Gastrocnemius medialis (tissue), 4 donors: ENCODE data around the gene SH3TC1. TPM values are rescaled to one million over a fixed set of nuclear protein-coding genes. Genes with fewer than 3 reads are reported as not detected.

Source experiments
- ATAC-seq, 2 donors: fragments of 150-250 bp; one replicate each; pipeline ENCODE4 v1.9.1; 2016
- DNase-seq, 2 donors: peaks; one replicate each; pipeline ENCODE4 v3.0.0-alpha.2; 2019
- H3K27ac ChIP-seq, 4 donors: fragments of 200-600 bp; sonication (generic); 1 replicate in 1 of 4; 2 replicates in 3 of 4; pipeline ENCODE4 v1.5.1; 2016 to 2018; ENCODE audit warnings: mild to moderate bottlenecking in 2 of 4, moderate library complexity in 1 of 4
- H3K27me3 ChIP-seq, 3 donors: fragments of 200-600 bp; sonication (generic) in 2 of 3; 1 replicate in 1 of 3; 2 replicates in 2 of 3; pipeline versions ENCODE4 v1.5.1 to v1.6.0; 2016 to 2019; ENCODE audit warnings: mild to moderate bottlenecking in 1 of 3, moderate library complexity in 1 of 3
- H3K36me3 ChIP-seq, 2 donors: fragments of 200-600 bp; sonication (generic) in 1 of 2; one replicate each; pipeline ENCODE4 v1.5.1; 2017 to 2018
- H3K4me1 ChIP-seq, 2 donors: fragments of 200-600 bp; sonication (generic) in 1 of 2; one replicate each; pipeline ENCODE4 v1.5.1; 2016 to 2017; ENCODE audit warnings: mild to moderate bottlenecking in 2 of 2
- H3K4me3 ChIP-seq, 4 donors: fragments of 200-600 bp; sonication (generic) in 3 of 4; 1 replicate in 1 of 4; 2 replicates in 3 of 4; pipeline ENCODE4 v1.5.1; 2016 to 2019; ENCODE audit warnings: mild to moderate bottlenecking in 2 of 4
- H3K9me3 ChIP-seq, 3 donors: fragments of 200-600 bp; sonication (generic) in 2 of 3; 1 replicate in 1 of 3; 2 replicates in 2 of 3; pipeline ENCODE4 v1.5.1; 2016 to 2019
- CTCF ChIP-seq, 5 experiments: fragments of 450-650 bp in 3 of 5; fragments of 200-600 bp in 2 of 5; sonication (generic) in 2 of 5; IDR thresholded peaks in 4 of 5; conservative IDR thresholded peaks in 1 of 5; 1 replicate in 4 of 5; 2 replicates in 1 of 5; pipeline ENCODE4 v1.5.1; 2016 to 2019; ENCODE audit warnings: antibody characterized with exemption in 5 of 5, mild to moderate bottlenecking in 3 of 5, moderate library complexity in 3 of 5
- POLR2A ChIP-seq, 2 donors: fragments of 450-650 bp; IDR thresholded peaks; one replicate each; pipeline ENCODE4 v1.6.1; 2017; ENCODE audit warnings: antibody characterized with exemption in 2 of 2, mild to moderate bottlenecking in 2 of 2, moderate library complexity in 2 of 2
- in situ Hi-C, 4 donors: fragments of 200-750 bp; cut with MboI; loops; one replicate each; pipeline versions ENCODE4 v1.15.0 to v1.8.0; 2017; ENCODE audit warnings: low sequenced_read_pairs in 4 of 4
- intact Hi-C: fragments of 100-400 bp; cut with DNase I; formaldehyde crosslinking; loops from one replicate; pipeline ENCODE4 v1.15.1; 2023; ENCODE audit warnings: low total_unique reads
- total RNA-seq, 4 donors: library from RNA; depleted of rRNA; stranded (reverse); fragments of >200 nt; gene quantifications; one replicate each; pipeline versions ENCODE4 v1.1.0 to v1.2.3, GENCODE V29; 2016

The SH3TC1 gene
- total RNA-seq, 4 donors from 2014 or later: 2.9 to 8.5 (median 5.8) TPM

- intact Hi-C loops: loop anchor here (10.0 kb wide), 1 partner anchor 371 kb away; no protein-coding TSS in a partner anchor
- H3K36me3 ChIP-seq: no peaks in the 10 kb centered on the region
Observed at GRCh38 chr4:8195431-8195830, 3.7 kb upstream of the SH3TC1 start.

GRCh38 chr4:8195841-8196458 lies 3.1 kb upstream of the SH3TC1 start:
- H3K4me1 ChIP-seq: peaks cover 33 to 45% of the 10 kb centered on the region in 2 donors
- H3K36me3 ChIP-seq: no peaks in the 10 kb centered on the region
- H3K4me3 ChIP-seq: no peak overlapping the region
- intact Hi-C loops: loop anchor here (10.0 kb wide), 1 partner anchor 371 kb away; no protein-coding TSS in a partner anchor
- peak overlapping the region in 1 of 4 donors; percentile 37 for H3K27ac ChIP-seq
- no peaks in the 10 kb centered on the region for H3K9me3 ChIP-seq
- DNase-seq (peak in 1 of 2 donors; percentile 59), ATAC-seq (peak in 1 of 2 donors; percentile 15)
- no peaks in the 10 kb centered on the region for H3K27me3 ChIP-seq
- in situ Hi-C loops: loop anchor here in 1 of 4 donors (25.0 kb wide), 1 partner anchor 384 kb away; no protein-coding TSS in a partner anchor
- TF ChIP-seq CTCF (IDR thresholded peaks at IDR 0.05 in 4 of 5, conservative IDR thresholded peaks at IDR 0.05 in 1 of 5) (no peak), POLR2A (IDR thresholded peaks at IDR 0.05) (no peak)

More at GRCh38 chr4:8195431-8195830, 3.7 kb upstream of the SH3TC1 start:
- TF ChIP-seq POLR2A (IDR thresholded peaks at IDR 0.05) (no peak), CTCF (IDR thresholded peaks at IDR 0.05 in 4 of 5, conservative IDR thresholded peaks at IDR 0.05 in 1 of 5) (no peak)
- peak overlapping the region in 1 of 4 donors; percentile 37 for H3K27ac ChIP-seq
- peaks cover 37 to 50% of the 10 kb centered on the region in 2 donors for H3K4me1 ChIP-seq
- in situ Hi-C loops: loop anchor here in 1 of 4 donors (25.0 kb wide), 1 partner anchor 383 kb away; no protein-coding TSS in a partner anchor
- H3K9me3 ChIP-seq: no peaks in the 10 kb centered on the region
- no peak overlapping the region for H3K4me3 ChIP-seq
- DNase-seq: no peak
- H3K27me3 ChIP-seq: no peaks in the 10 kb centered on the region
- ATAC-seq: no peak

- Histone ChIP-seq H3K4me1 (peaks cover 18 to 33% of the 10 kb centered on the region in 2 donors), H3K27me3 (no peaks in the 10 kb centered on the region), H3K27ac (no peak overlapping the region), H3K36me3 (no peaks in the 10 kb centered on the region), H3K9me3 (no peaks in the 10 kb centered on the region), H3K4me3 (no peak overlapping the region)
- TF ChIP-seq POLR2A (IDR thresholded peaks at IDR 0.05): no peak
- TF ChIP-seq CTCF (IDR thresholded peaks at IDR 0.05 in 4 of 5, conservative IDR thresholded peaks at IDR 0.05 in 1 of 5): no peak
- no peak for ATAC-seq
- DNase-seq: no peak
- intact Hi-C loops: loop anchor here (10.0 kb wide), 1 partner anchor 373 kb away; no protein-coding TSS in a partner anchor
- in situ Hi-C loops: loop anchor here in 1 of 4 donors (25.0 kb wide), 1 partner anchor 385 kb away; no protein-coding TSS in a partner anchor
Observed at GRCh38 chr4:8197521-8197920, 1.6 kb upstream of the SH3TC1 start.

- peak overlapping the region in 3 of 4 donors; percentile 42 to 73 (median 57) for H3K27ac ChIP-seq
- ATAC-seq (no peak), DNase-seq (no peak)
- in situ Hi-C loops (loop anchor here in 1 of 4 donors (25.0 kb wide), 1 partner anchor 386 kb away; no protein-coding TSS in a partner anchor), intact Hi-C loops (loop anchor here (10.0 kb wide), 1 partner anchor 374 kb away; no protein-coding TSS in a partner anchor)
- TF ChIP-seq CTCF (IDR thresholded peaks at IDR 0.05 in 4 of 5, conservative IDR thresholded peaks at IDR 0.05 in 1 of 5): no peak
- TF ChIP-seq POLR2A (IDR thresholded peaks at IDR 0.05): no peak
- no peaks in the 10 kb centered on the region for H3K9me3 ChIP-seq
- peaks cover 18 to 33% of the 10 kb centered on the region in 2 donors for H3K4me1 ChIP-seq
- H3K27me3 ChIP-seq: no peaks in the 10 kb centered on the region
- H3K4me3 ChIP-seq: no peak overlapping the region
- no peaks in the 10 kb centered on the region for H3K36me3 ChIP-seq
Observed at GRCh38 chr4:8198206-8198905, 734 bp upstream of the SH3TC1 start.
